NT2/D1 (cell line): ENCODE data around the gene BEND3.
A peak's percentile ranks its signal among the peaks of the same experiment; 100 is the strongest.
"Not testable (repeated sequence)": the region's sequence is repeated elsewhere in the genome, so short reads cannot be mapped to it uniquely, and the experiment has no call there.

ENCODE experiments used
- DNase-seq: peaks from one replicate; pipeline ENCODE4 v3.0.0-alpha.2; 2011; ENCODE audit warnings: low read depth, low spot score
- H3K27me3 ChIP-seq: 2 replicates; pipeline ENCODE4 v1.6.0; 2011; ENCODE audit warnings: mild to moderate bottlenecking; ENCODE audit not compliant: insufficient read length, insufficient read depth
- H3K36me3 ChIP-seq: 2 replicates; pipeline ENCODE4 v1.6.1; 2011; ENCODE audit warnings: mild to moderate bottlenecking, low read length, mixed read lengths; ENCODE audit not compliant: insufficient read depth, insufficient read length
- H3K4me1 ChIP-seq: 2 replicates; pipeline ENCODE4 v1.5.1; 2011; ENCODE audit not compliant: insufficient read depth, insufficient read length
- H3K4me3 ChIP-seq: 2 replicates; pipeline ENCODE4 v1.5.1; 2011; ENCODE audit warnings: low read depth; ENCODE audit not compliant: insufficient read length
- H3K9ac ChIP-seq: 2 replicates; pipeline ENCODE4 v1.6.0; 2011; ENCODE audit warnings: low read depth; ENCODE audit not compliant: insufficient read length
- H3K9me3 ChIP-seq: 2 replicates; pipeline ENCODE4 v1.5.1; 2011; ENCODE audit warnings: mild to moderate bottlenecking, low read length; ENCODE audit not compliant: insufficient read depth
- SUZ12 ChIP-seq: IDR thresholded peaks from 2 replicates; pipeline ENCODE4 v1.6.1; 2011; ENCODE audit not compliant: insufficient read length, insufficient read depth; ENCODE audit errors: extremely low read depth
- YY1 ChIP-seq: IDR thresholded peaks from 2 replicates; pipeline ENCODE4 v1.6.1; 2011; ENCODE audit not compliant: insufficient read length, insufficient read depth
- ZNF274 ChIP-seq: IDR thresholded peaks from 2 replicates; pipeline ENCODE4 v1.6.1; 2011; ENCODE audit warnings: mild to moderate bottlenecking, low read depth, low read length

Gene BEND3

DNA sequence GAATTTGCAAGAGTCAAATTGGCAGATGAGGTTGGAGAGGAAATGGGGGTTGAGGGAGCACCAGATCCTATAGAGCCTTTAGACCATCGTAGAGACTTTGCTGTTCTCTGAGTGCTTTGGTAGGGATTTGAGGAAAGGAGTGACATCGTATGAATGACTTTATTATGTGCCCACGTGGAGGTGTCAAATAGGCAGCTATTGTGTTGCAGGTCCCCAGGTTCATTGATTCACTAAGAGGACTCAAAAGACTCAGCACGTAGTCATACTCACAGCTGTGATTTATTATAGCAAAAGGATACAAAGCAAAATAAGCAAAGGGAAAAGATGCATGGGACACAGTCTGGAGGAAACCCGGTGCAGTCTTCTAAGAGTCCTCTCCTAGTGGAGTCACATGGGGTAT lies 85.2 kb downstream of the BEND3 start:
- no peaks in the 10 kb centered on the region for H3K27me3 ChIP-seq
- peak overlapping the region; percentile 1 for H3K4me3 ChIP-seq
- no peaks in the 10 kb centered on the region for H3K4me1 ChIP-seq
- no peak overlapping the region for H3K9ac ChIP-seq
- TF ChIP-seq YY1, result no peak
- TF ChIP-seq SUZ12, result no peak
- TF ChIP-seq ZNF274, result no peak
- peaks cover 20% of the 10 kb centered on the region for H3K36me3 ChIP-seq
- H3K9me3 ChIP-seq, result no peaks in the 10 kb centered on the region
- no peak for DNase-seq

DNA sequence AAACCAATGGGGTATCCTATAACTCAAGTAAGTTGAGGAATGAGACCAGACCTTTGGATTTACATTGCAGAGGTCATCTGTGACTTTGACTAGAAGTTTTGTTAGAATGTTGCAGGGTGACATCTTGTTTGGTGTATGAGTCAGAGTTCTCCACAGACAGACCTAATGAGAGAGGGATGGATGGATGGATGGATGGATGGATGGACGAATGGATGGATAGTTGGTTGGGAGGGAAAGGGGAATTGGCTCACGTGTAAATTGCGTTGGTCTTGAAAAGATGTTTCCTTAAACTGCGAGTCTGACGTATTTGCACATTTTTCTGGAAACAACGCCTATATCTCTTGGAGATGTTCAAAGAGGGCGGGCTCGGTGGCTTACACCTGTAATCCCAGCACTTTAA lies 88.3 kb downstream of the BEND3 start:
- Histone ChIP-seq H3K36me3 (peaks cover 12% of the 10 kb centered on the region), H3K27me3 (no peaks in the 10 kb centered on the region), H3K9ac (no peak overlapping the region), H3K9me3 (no peaks in the 10 kb centered on the region), H3K4me1 (no peaks in the 10 kb centered on the region), H3K4me3 (no peak overlapping the region)
- TF ChIP-seq ZNF274 (no peak), SUZ12 (no peak), YY1 (no peak)
- DNase-seq, result no peak

DNA sequence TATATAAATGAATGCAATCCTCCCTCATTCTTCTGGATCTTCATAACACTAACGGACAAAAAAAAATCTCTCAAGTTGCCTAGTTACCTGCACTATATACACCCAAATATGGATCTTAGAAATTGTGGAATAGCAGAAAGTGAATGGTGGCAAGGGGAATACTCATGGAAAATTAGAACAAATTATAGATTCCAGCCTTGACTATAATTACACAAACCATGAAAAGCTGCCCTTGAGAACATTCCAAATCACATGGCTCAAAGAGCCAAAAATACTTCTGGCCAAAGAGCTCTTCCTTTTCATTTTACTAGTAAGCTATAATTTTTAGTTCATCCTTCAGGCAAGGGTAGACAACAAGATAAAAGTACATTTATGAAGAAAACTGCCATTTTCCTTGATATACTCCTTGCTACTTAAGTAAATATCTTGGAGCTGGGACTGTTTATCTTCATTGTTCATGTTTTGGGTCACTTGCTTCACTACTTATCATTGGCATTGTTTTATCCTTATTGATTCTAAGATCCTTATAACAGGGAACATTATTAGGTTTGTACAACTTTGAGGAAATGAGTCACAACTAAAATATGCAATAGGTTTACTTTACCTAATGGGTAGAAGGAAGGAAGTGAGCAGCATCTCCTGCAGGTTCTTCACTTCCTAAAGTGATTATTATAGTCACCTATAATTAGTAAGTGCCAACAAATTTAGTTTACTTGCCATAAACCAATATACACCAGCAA lies 93.7 kb downstream of the BEND3 start:
- Histone ChIP-seq H3K9me3 (no peaks in the 10 kb centered on the region), H3K4me3 (no peak overlapping the region), H3K36me3 (no peaks in the 10 kb centered on the region), H3K27me3 (no peaks in the 10 kb centered on the region), H3K4me1 (no peaks in the 10 kb centered on the region), H3K9ac (no peak overlapping the region)
- DNase-seq, result no peak
- TF ChIP-seq SUZ12 (no peak), ZNF274 (no peak), YY1 (no peak)

DNA sequence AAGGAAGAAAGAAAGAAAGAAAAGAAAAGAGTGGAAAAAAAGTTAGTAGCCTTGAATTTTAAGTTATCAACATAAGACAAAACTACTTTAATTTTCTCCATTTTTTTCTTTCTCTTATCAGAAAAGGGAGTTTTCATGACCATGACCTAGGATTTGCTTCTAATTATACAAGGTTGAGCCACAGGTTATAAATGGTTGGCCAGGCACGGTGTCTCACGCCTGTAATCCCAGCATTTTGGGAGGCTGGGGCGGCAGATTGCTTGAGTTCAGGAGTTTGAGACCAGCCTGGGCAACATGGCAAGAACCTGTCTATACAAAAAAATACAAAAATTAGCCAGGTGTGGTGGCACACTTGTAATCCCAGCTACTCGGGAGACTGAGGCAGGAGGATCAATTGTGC lies 95.1 kb downstream of the BEND3 start:
- Histone ChIP-seq H3K36me3 (no peaks in the 10 kb centered on the region), H3K9me3 (no peaks in the 10 kb centered on the region), H3K9ac (no peak overlapping the region), H3K4me1 (no peaks in the 10 kb centered on the region), H3K27me3 (no peaks in the 10 kb centered on the region), H3K4me3 (no peak overlapping the region)
- TF ChIP-seq SUZ12 (no peak), ZNF274 (no peak), YY1 (no peak)
- DNase-seq, result no peak

DNA sequence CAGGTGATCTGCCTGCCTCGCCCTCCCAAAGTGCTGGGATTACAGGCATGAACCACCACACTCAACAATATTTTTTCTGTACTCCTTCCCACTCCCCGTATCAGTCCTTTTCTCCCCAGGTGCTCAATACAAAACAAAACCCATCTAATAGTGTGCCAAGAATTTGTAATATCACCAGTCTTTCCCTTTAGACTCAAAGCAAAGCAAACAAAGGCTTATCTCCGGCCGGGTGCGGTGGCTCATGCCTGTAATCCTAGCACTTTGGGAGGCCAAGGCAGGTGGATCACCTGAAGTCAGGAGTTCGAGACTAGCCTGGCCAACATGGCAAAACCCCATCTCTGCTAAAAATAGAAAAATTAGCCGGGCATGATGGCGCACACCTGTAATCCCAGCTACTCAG lies 95.7 kb downstream of the BEND3 start:
- not testable (repeated sequence) for H3K4me1 ChIP-seq, H3K27me3 ChIP-seq, DNase-seq, H3K4me3 ChIP-seq, H3K9ac ChIP-seq, H3K9me3 ChIP-seq, H3K36me3 ChIP-seq

DNA sequence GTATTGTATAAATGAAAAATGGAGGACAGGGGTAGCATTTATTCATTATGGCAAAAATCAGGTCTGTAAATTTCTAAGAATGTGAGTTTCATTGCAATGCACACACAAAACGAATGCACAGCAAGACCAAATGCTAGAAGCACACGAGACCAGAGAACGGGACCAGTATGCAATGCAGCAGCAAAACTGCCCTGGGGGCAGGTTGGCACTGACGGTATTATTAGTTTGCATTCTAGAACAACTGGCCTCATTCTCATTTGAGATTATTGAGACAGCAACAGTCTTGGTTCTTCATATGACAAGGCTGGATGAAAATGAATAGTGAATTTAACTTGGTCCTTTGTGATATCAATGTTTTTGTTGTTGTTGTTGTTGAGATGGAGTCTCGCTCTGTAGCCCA lies 96.3 kb downstream of the BEND3 start:
- no peaks in the 10 kb centered on the region for H3K27me3 ChIP-seq
- no peak for DNase-seq
- H3K4me1 ChIP-seq, result no peaks in the 10 kb centered on the region
- H3K36me3 ChIP-seq, result no peaks in the 10 kb centered on the region
- no peak overlapping the region for H3K4me3 ChIP-seq
- no peak overlapping the region for H3K9ac ChIP-seq
- TF ChIP-seq ZNF274 (no peak), YY1 (no peak), SUZ12 (no peak)
- no peaks in the 10 kb centered on the region for H3K9me3 ChIP-seq
